ENCODE results near the gene PRKAR1B. TPM values are rescaled to one million over a fixed set of nuclear protein-coding genes. Genes with fewer than 3 reads are reported as not detected.

PRKAR1B gene
- total RNA-seq, 1 donor from 2014 or later = 14.7 TPM

- FAIRE-seq = no peak
- H3K4me2 ChIP-seq (ENCODE audit: low read length) = no peak overlapping the region
- H3K4me1 Mint-ChIP-seq (ENCODE audit: low read depth, unreplicated experiment) = no peaks in the 10 kb centered on the region
- H3K27me3 ChIP-seq (ENCODE audit: insufficient read depth, low read length) = no peaks in the 10 kb centered on the region
- H4K20me1 ChIP-seq (ENCODE audit: insufficient read depth, low read length) = no peaks in the 10 kb centered on the region
- no peaks in the 10 kb centered on the region for H3K4me1 ChIP-seq (ENCODE audit: insufficient read depth, low read length)
- H3K9me3 Mint-ChIP-seq (ENCODE audit: unreplicated experiment) = peaks cover 17% of the 10 kb centered on the region
- no peak overlapping the region for H3K27ac Mint-ChIP-seq (ENCODE audit: unreplicated experiment)
- H3K9me3 ChIP-seq (ENCODE audit: insufficient read depth, low read depth, low read length) = peaks cover 6% of the 10 kb centered on the region
- H3K4me3 Mint-ChIP-seq (ENCODE audit: unreplicated experiment) = no peak overlapping the region
- H2AFZ ChIP-seq (ENCODE audit: low read depth, low read length) = no peak overlapping the region
- no peak overlapping the region for H3K27ac ChIP-seq (ENCODE audit: low read depth, low read length)
- H3K36me3 Mint-ChIP-seq (ENCODE audit: low read depth, unreplicated experiment) = peaks cover 7% of the 10 kb centered on the region
- no peak for DNase-seq (ENCODE audit: low read depth)
- no peak overlapping the region for H3K4me3 ChIP-seq (ENCODE audit: insufficient read depth, low read depth, low read length)
- no peak overlapping the region for H3K9ac ChIP-seq (ENCODE audit: low read length)
- TF ChIP-seq EZH2 (IDR thresholded peaks at IDR 0.05; ENCODE audit: insufficient read depth, low read length) (no peak), CTCF (IDR thresholded peaks at IDR 0.05; ENCODE audit: insufficient read depth, low read depth, low read length) (no peak)
- H3K27me3 Mint-ChIP-seq (ENCODE audit: low read depth, unreplicated experiment) = no peaks in the 10 kb centered on the region
- H3K79me2 ChIP-seq (ENCODE audit: insufficient read depth, low read length) = no peaks in the 10 kb centered on the region
- no peaks in the 10 kb centered on the region for H3K36me3 ChIP-seq (ENCODE audit: insufficient read depth, low read length)
Measured at GRCh38 chr7:627661-628401, 99.2 kb downstream of the PRKAR1B start.

- H3K4me1 Mint-ChIP-seq (ENCODE audit: low read depth, unreplicated experiment) = peaks cover under 1% of the 10 kb centered on the region
- H3K4me3 Mint-ChIP-seq (ENCODE audit: unreplicated experiment) = no peak overlapping the region
- TF ChIP-seq EZH2 (IDR thresholded peaks at IDR 0.05; ENCODE audit: insufficient read depth, low read length) (no peak), CTCF (IDR thresholded peaks at IDR 0.05; ENCODE audit: insufficient read depth, low read depth, low read length) (no peak)
- H4K20me1 ChIP-seq (ENCODE audit: insufficient read depth, low read length) = no peaks in the 10 kb centered on the region
- FAIRE-seq = no peak
- H3K36me3 Mint-ChIP-seq (ENCODE audit: low read depth, unreplicated experiment) = peaks cover 13% of the 10 kb centered on the region
- no peak for DNase-seq (ENCODE audit: low read depth)
- H2AFZ ChIP-seq (ENCODE audit: low read depth, low read length) = no peak overlapping the region
- H3K27ac Mint-ChIP-seq (ENCODE audit: unreplicated experiment) = no peak overlapping the region
- H3K27ac ChIP-seq (ENCODE audit: low read depth, low read length) = no peak overlapping the region
- no peaks in the 10 kb centered on the region for H3K36me3 ChIP-seq (ENCODE audit: insufficient read depth, low read length)
- H3K4me2 ChIP-seq (ENCODE audit: low read length) = no peak overlapping the region
- no peak overlapping the region for H3K9ac ChIP-seq (ENCODE audit: low read length)
- no peaks in the 10 kb centered on the region for H3K4me1 ChIP-seq (ENCODE audit: insufficient read depth, low read length)
- H3K9me3 Mint-ChIP-seq (ENCODE audit: unreplicated experiment) = peaks cover 31% of the 10 kb centered on the region
- H3K27me3 ChIP-seq (ENCODE audit: insufficient read depth, low read length) = no peaks in the 10 kb centered on the region
- no peaks in the 10 kb centered on the region for H3K79me2 ChIP-seq (ENCODE audit: insufficient read depth, low read length)
- H3K9me3 ChIP-seq (ENCODE audit: insufficient read depth, low read depth, low read length) = peaks cover 10% of the 10 kb centered on the region
- no peaks in the 10 kb centered on the region for H3K27me3 Mint-ChIP-seq (ENCODE audit: low read depth, unreplicated experiment)
- no peak overlapping the region for H3K4me3 ChIP-seq (ENCODE audit: insufficient read depth, low read depth, low read length)
Measured at GRCh38 chr7:625376-625971, 101.6 kb downstream of the PRKAR1B start.

- no peak overlapping the region for H3K4me2 ChIP-seq (ENCODE audit: low read length)
- FAIRE-seq = no peak
- no peak overlapping the region for H3K4me3 Mint-ChIP-seq (ENCODE audit: unreplicated experiment)
- no peaks in the 10 kb centered on the region for H3K36me3 ChIP-seq (ENCODE audit: insufficient read depth, low read length)
- H4K20me1 ChIP-seq (ENCODE audit: insufficient read depth, low read length) = no peaks in the 10 kb centered on the region
- H3K79me2 ChIP-seq (ENCODE audit: insufficient read depth, low read length) = no peaks in the 10 kb centered on the region
- H3K27me3 ChIP-seq (ENCODE audit: insufficient read depth, low read length) = no peaks in the 10 kb centered on the region
- H3K9me3 ChIP-seq (ENCODE audit: insufficient read depth, low read depth, low read length) = peaks cover 10% of the 10 kb centered on the region
- H3K27ac ChIP-seq (ENCODE audit: low read depth, low read length) = no peak overlapping the region
- H3K36me3 Mint-ChIP-seq (ENCODE audit: low read depth, unreplicated experiment) = peaks cover 18% of the 10 kb centered on the region
- no peaks in the 10 kb centered on the region for H3K4me1 ChIP-seq (ENCODE audit: insufficient read depth, low read length)
- peaks cover 38% of the 10 kb centered on the region for H3K9me3 Mint-ChIP-seq (ENCODE audit: unreplicated experiment)
- peaks cover 4% of the 10 kb centered on the region for H3K4me1 Mint-ChIP-seq (ENCODE audit: low read depth, unreplicated experiment)
- no peak overlapping the region for H3K9ac ChIP-seq (ENCODE audit: low read length)
- no peak for DNase-seq (ENCODE audit: low read depth)
- H2AFZ ChIP-seq (ENCODE audit: low read depth, low read length) = no peak overlapping the region
- no peak overlapping the region for H3K4me3 ChIP-seq (ENCODE audit: insufficient read depth, low read depth, low read length)
- TF ChIP-seq CTCF (IDR thresholded peaks at IDR 0.05; ENCODE audit: insufficient read depth, low read depth, low read length) (no peak), EZH2 (IDR thresholded peaks at IDR 0.05; ENCODE audit: insufficient read depth, low read length) (no peak)
- H3K27ac Mint-ChIP-seq (ENCODE audit: unreplicated experiment) = no peak overlapping the region
- H3K27me3 Mint-ChIP-seq (ENCODE audit: low read depth, unreplicated experiment) = no peaks in the 10 kb centered on the region
Measured at GRCh38 chr7:623464-623863, 103.6 kb downstream of the PRKAR1B start.

Data from astrocyte (in vitro differentiated cells and primary cell).